Thyroid gland (tissue), 4 donors: ENCODE measurements around the gene MX2.

ENCODE experiments used
- POLR2A ChIP-seq, 2 donors: fragments of 450-650 bp; IDR thresholded peaks; one replicate each; pipeline ENCODE4 v1.6.1; 2017; ENCODE audit warnings: antibody characterized with exemption in 2 of 2, mild to moderate bottlenecking in 2 of 2, moderate library complexity in 1 of 2
- TF ChIP-seq, protein P1 (sequence below), 6 experiments: fragments of 200-600 bp in 3 of 6; fragments of 450-650 bp in 3 of 6; sonication (generic) in 3 of 6; IDR thresholded peaks; one replicate each; pipeline ENCODE4 v1.5.1; 2016 to 2019; ENCODE audit warnings: antibody characterized with exemption in 6 of 6, mild to moderate bottlenecking in 2 of 6, inconsistent platforms in 1 of 6, moderate library complexity in 1 of 6

- TF ChIP-seq, protein P1, sequence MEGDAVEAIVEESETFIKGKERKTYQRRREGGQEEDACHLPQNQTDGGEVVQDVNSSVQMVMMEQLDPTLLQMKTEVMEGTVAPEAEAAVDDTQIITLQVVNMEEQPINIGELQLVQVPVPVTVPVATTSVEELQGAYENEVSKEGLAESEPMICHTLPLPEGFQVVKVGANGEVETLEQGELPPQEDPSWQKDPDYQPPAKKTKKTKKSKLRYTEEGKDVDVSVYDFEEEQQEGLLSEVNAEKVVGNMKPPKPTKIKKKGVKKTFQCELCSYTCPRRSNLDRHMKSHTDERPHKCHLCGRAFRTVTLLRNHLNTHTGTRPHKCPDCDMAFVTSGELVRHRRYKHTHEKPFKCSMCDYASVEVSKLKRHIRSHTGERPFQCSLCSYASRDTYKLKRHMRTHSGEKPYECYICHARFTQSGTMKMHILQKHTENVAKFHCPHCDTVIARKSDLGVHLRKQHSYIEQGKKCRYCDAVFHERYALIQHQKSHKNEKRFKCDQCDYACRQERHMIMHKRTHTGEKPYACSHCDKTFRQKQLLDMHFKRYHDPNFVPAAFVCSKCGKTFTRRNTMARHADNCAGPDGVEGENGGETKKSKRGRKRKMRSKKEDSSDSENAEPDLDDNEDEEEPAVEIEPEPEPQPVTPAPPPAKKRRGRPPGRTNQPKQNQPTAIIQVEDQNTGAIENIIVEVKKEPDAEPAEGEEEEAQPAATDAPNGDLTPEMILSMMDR (IDR thresholded peaks at IDR 0.05), result no peak
- TF ChIP-seq POLR2A (IDR thresholded peaks at IDR 0.05), result no peak
These were observed 37.5 kb downstream of the MX2 start for GRCh38 chr21:41399246-41399800.
